Measurements from ENCODE around the gene POU2F3.

DNA sequence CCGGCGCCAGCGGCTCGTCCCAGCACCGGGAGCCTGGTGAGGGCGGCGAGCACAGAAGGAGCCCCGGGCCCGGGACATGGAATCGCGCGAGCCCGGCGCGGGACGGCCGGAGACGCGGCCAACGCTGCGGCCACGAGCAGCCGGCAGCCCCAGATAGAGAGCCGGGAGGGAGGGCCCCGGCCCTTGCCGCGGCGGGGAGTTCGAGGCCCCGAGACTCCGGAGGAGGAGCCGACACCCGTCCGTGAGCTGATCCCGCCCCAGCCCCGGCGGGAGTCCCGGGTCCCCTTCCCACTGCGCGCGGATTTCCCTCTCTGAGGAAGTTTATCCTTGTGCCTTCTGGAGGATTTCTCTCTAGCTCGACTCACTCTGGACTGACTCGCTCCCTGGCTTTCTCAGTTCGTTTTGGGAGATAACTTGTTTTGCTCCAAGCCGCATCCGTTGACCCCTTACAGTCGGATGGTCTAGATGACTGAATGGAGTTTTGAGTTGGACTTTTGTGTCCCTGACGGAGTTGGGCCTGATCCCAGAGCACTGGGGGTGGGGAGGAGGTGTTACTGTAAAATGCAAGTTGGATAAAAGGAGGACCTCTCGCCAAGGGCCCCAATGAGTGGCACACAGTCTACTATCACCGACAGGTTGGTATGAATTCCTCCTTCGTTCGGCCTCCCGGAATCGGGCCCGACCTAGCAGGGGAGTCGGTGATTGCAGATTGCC, 96.9 kb downstream of the POU2F3 start:
- TF ChIP-seq, protein P1, sequence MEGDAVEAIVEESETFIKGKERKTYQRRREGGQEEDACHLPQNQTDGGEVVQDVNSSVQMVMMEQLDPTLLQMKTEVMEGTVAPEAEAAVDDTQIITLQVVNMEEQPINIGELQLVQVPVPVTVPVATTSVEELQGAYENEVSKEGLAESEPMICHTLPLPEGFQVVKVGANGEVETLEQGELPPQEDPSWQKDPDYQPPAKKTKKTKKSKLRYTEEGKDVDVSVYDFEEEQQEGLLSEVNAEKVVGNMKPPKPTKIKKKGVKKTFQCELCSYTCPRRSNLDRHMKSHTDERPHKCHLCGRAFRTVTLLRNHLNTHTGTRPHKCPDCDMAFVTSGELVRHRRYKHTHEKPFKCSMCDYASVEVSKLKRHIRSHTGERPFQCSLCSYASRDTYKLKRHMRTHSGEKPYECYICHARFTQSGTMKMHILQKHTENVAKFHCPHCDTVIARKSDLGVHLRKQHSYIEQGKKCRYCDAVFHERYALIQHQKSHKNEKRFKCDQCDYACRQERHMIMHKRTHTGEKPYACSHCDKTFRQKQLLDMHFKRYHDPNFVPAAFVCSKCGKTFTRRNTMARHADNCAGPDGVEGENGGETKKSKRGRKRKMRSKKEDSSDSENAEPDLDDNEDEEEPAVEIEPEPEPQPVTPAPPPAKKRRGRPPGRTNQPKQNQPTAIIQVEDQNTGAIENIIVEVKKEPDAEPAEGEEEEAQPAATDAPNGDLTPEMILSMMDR (IDR thresholded peaks at IDR 0.05), result no peak
- no peak for TF ChIP-seq EZH2phosphoT487 (IDR thresholded peaks at IDR 0.05)
